ENCODE data around the gene NRDE2.

The NRDE2 gene

GRCh38 chr14:90297876-90298629 lies 33.7 kb downstream of the NRDE2 start:
- DNase-seq = no peak

GRCh38 chr14:90296641-90297040 lies 35.1 kb downstream of the NRDE2 start:
- no peak for DNase-seq

GRCh38 chr14:90295870-90296516 lies 35.7 kb downstream of the NRDE2 start:
- DNase-seq = no peak

GRCh38 chr14:90294872-90295271 lies 36.9 kb downstream of the NRDE2 start:
- DNase-seq = no peak

- DNase-seq = no peak
Observed at GRCh38 chr14:90293766-90294730, 37.7 kb downstream of the NRDE2 start.

- DNase-seq = no peak
Observed at GRCh38 chr14:90291699-90292098, 40.0 kb downstream of the NRDE2 start.

GRCh38 chr14:90290337-90291011 lies 41.3 kb downstream of the NRDE2 start:
- DNase-seq = no peak

GRCh38 chr14:90288651-90289355 lies 42.9 kb downstream of the NRDE2 start:
- DNase-seq = no peak

GRCh38 chr14:90287791-90288190 lies 44.0 kb downstream of the NRDE2 start:
- no peak for DNase-seq

GRCh38 chr14:90281756-90282155 lies 50.0 kb downstream of the NRDE2 start:
- no peak for DNase-seq

GRCh38 chr14:90281261-90281660 lies 50.5 kb downstream of the NRDE2 start:
- no peak for DNase-seq

GRCh38 chr14:90280096-90280495 lies 51.6 kb downstream of the NRDE2 start:
- DNase-seq = no peak

- no peak for DNase-seq
Observed at GRCh38 chr14:90278199-90279175, 53.3 kb downstream of the NRDE2 start.

GRCh38 chr14:90277581-90278198 lies 54.1 kb downstream of the NRDE2 start:
- no peak for DNase-seq

GRCh38 chr14:90276646-90277367 lies 54.9 kb downstream of the NRDE2 start:
- peak; percentile 49 for DNase-seq

GRCh38 chr14:90275820-90276219 lies 55.9 kb downstream of the NRDE2 start:
- peak; percentile 42 for DNase-seq

- no peak for DNase-seq
Observed at GRCh38 chr14:90275458-90275814, 56.3 kb downstream of the NRDE2 start.

- DNase-seq = peak; percentile 44
Observed at GRCh38 chr14:90274808-90275457, 56.8 kb downstream of the NRDE2 start.

GRCh38 chr14:90274019-90274418 lies 57.7 kb downstream of the NRDE2 start:
- DNase-seq = no peak
